ENCODE results near the gene LRP1B.
A peak's percentile ranks its signal among the peaks of the same experiment; 100 is the strongest.
"Not testable (repeated sequence)": the region's sequence is repeated elsewhere in the genome, so short reads cannot be mapped to it uniquely, and the experiment has no call there.

Gene LRP1B

GRCh38 chr2:140988597-140988996, 1142.2 kb downstream of the LRP1B start:
- no peak overlapping the region for H3K9ac ChIP-seq (ENCODE audit: low read depth, low read length)

GRCh38 chr2:140986456-140986855, 1144.4 kb downstream of the LRP1B start:
- DNase-seq (no peak), ATAC-seq (ENCODE audit: insufficient read depth, low read depth) (no peak)
- Histone ChIP-seq H3K27ac (ENCODE audit: low read length) (no peak overlapping the region), H3K27me3 (ENCODE audit: insufficient read depth, low read length, poor library complexity) (no peaks in the 10 kb centered on the region), H2AFZ (ENCODE audit: low read depth, low read length) (no peak overlapping the region), H3K4me3 (ENCODE audit: low read depth in 1 of 2, low read length in 2 of 2) (no peak overlapping the region), H3K9ac (ENCODE audit: low read depth, low read length) (no peak overlapping the region), H3K36me3 (ENCODE audit: insufficient read depth, low read length) (no peaks in the 10 kb centered on the region), H3K4me2 (ENCODE audit: insufficient read depth, low read length) (no peak overlapping the region), H3K9me3 (ENCODE audit: insufficient read depth, low read length, severe bottlenecking) (no peaks in the 10 kb centered on the region), H3K4me1 (ENCODE audit: insufficient read depth, low read length) (no peaks in the 10 kb centered on the region), H4K20me1 (ENCODE audit: insufficient read depth, low read length) (no peaks in the 10 kb centered on the region), H3K79me2 (ENCODE audit: insufficient read depth, low read length) (no peaks in the 10 kb centered on the region)
- TF ChIP-seq CTCF (IDR thresholded peaks at IDR 0.05; ENCODE audit: borderline replicate concordance, extremely low read depth, low read length, poor library complexity, severe bottlenecking) (no peak), EZH2 (IDR thresholded peaks at IDR 0.05; ENCODE audit: borderline replicate concordance, low read depth, low read length, severe bottlenecking) (no peak)

More at GRCh38 chr2:140988597-140988996, 1142.2 kb downstream of the LRP1B start:
- Histone ChIP-seq H3K27ac (ENCODE audit: low read length) (no peak overlapping the region), H3K79me2 (ENCODE audit: insufficient read depth, low read length) (no peaks in the 10 kb centered on the region), H4K20me1 (ENCODE audit: insufficient read depth, low read length) (no peaks in the 10 kb centered on the region), H3K4me1 (ENCODE audit: insufficient read depth, low read length) (no peaks in the 10 kb centered on the region), H3K27me3 (ENCODE audit: insufficient read depth, low read length, poor library complexity) (no peaks in the 10 kb centered on the region), H3K9me3 (ENCODE audit: insufficient read depth, low read length, severe bottlenecking) (no peaks in the 10 kb centered on the region), H3K4me2 (ENCODE audit: insufficient read depth, low read length) (no peak overlapping the region), H2AFZ (ENCODE audit: low read depth, low read length) (no peak overlapping the region), H3K36me3 (ENCODE audit: insufficient read depth, low read length) (no peaks in the 10 kb centered on the region), H3K4me3 (ENCODE audit: low read depth in 1 of 2, low read length in 2 of 2) (no peak overlapping the region)
- ATAC-seq (ENCODE audit: insufficient read depth, low read depth): no peak
- DNase-seq: no peak
- no peak for TF ChIP-seq CTCF (IDR thresholded peaks at IDR 0.05; ENCODE audit: borderline replicate concordance, extremely low read depth, low read length, poor library complexity, severe bottlenecking)
- TF ChIP-seq EZH2 (IDR thresholded peaks at IDR 0.05; ENCODE audit: borderline replicate concordance, low read depth, low read length, severe bottlenecking): no peak

- no peaks in the 10 kb centered on the region for H3K27me3 ChIP-seq (ENCODE audit: insufficient read depth, low read length, poor library complexity)
- no peaks in the 10 kb centered on the region for H3K36me3 ChIP-seq (ENCODE audit: insufficient read depth, low read length)
- H2AFZ ChIP-seq (ENCODE audit: low read depth, low read length): peak overlapping the region; percentile 58
- H3K79me2 ChIP-seq (ENCODE audit: insufficient read depth, low read length): no peaks in the 10 kb centered on the region
- H3K4me2 ChIP-seq (ENCODE audit: insufficient read depth, low read length): no peak overlapping the region
- TF ChIP-seq EZH2 (IDR thresholded peaks at IDR 0.05; ENCODE audit: borderline replicate concordance, low read depth, low read length, severe bottlenecking) (no peak), CTCF (IDR thresholded peaks at IDR 0.05; ENCODE audit: borderline replicate concordance, extremely low read depth, low read length, poor library complexity, severe bottlenecking) (no peak)
- DNase-seq: no peak
- H3K4me3 ChIP-seq (ENCODE audit: low read depth in 1 of 2, low read length in 2 of 2): no peak overlapping the region
- H3K4me1 ChIP-seq (ENCODE audit: insufficient read depth, low read length): peaks cover 23% of the 10 kb centered on the region
- no peaks in the 10 kb centered on the region for H4K20me1 ChIP-seq (ENCODE audit: insufficient read depth, low read length)
- H3K9me3 ChIP-seq (ENCODE audit: insufficient read depth, low read length, severe bottlenecking): no peaks in the 10 kb centered on the region
- H3K9ac ChIP-seq (ENCODE audit: low read depth, low read length): no peak overlapping the region
- H3K27ac ChIP-seq (ENCODE audit: low read length): 0 out of 2 replicates have a peak overlapping the region, but pooled peaks have one; percentile 31
- peak; percentile 44; the same call in 2 of the 3 replicates for ATAC-seq (ENCODE audit: insufficient read depth, low read depth)
Measured at GRCh38 chr2:140975237-140975636, 1155.6 kb downstream of the LRP1B start.

- no peak overlapping the region for H3K9ac ChIP-seq (ENCODE audit: low read depth, low read length)
- H3K4me1 ChIP-seq (ENCODE audit: insufficient read depth, low read length): peaks cover 23% of the 10 kb centered on the region
- no peaks in the 10 kb centered on the region for H3K36me3 ChIP-seq (ENCODE audit: insufficient read depth, low read length)
- H3K4me2 ChIP-seq (ENCODE audit: insufficient read depth, low read length): no peak overlapping the region
- no peak overlapping the region for H3K27ac ChIP-seq (ENCODE audit: low read length)
- no peak for TF ChIP-seq CTCF (IDR thresholded peaks at IDR 0.05; ENCODE audit: borderline replicate concordance, extremely low read depth, low read length, poor library complexity, severe bottlenecking)
- TF ChIP-seq EZH2 (IDR thresholded peaks at IDR 0.05; ENCODE audit: borderline replicate concordance, low read depth, low read length, severe bottlenecking): no peak
- ATAC-seq (ENCODE audit: insufficient read depth, low read depth): no peak
- H4K20me1 ChIP-seq (ENCODE audit: insufficient read depth, low read length): no peaks in the 10 kb centered on the region
- H3K79me2 ChIP-seq (ENCODE audit: insufficient read depth, low read length): no peaks in the 10 kb centered on the region
- no peak overlapping the region for H2AFZ ChIP-seq (ENCODE audit: low read depth, low read length)
- no peak overlapping the region for H3K4me3 ChIP-seq (ENCODE audit: low read depth in 1 of 2, low read length in 2 of 2)
- DNase-seq: no peak
- no peaks in the 10 kb centered on the region for H3K27me3 ChIP-seq (ENCODE audit: insufficient read depth, low read length, poor library complexity)
- H3K9me3 ChIP-seq (ENCODE audit: insufficient read depth, low read length, severe bottlenecking): no peaks in the 10 kb centered on the region
Measured at GRCh38 chr2:140972724-140973123, 1158.1 kb downstream of the LRP1B start.

GRCh38 chr2:140964324-140964723, 1166.5 kb downstream of the LRP1B start:
- not testable (repeated sequence) for H3K36me3 ChIP-seq (ENCODE audit: insufficient read depth, low read length); H3K27ac ChIP-seq (ENCODE audit: low read length); H3K4me2 ChIP-seq (ENCODE audit: insufficient read depth, low read length); H3K9ac ChIP-seq (ENCODE audit: low read depth, low read length); H4K20me1 ChIP-seq (ENCODE audit: insufficient read depth, low read length); ATAC-seq (ENCODE audit: insufficient read depth, low read depth); H3K9me3 ChIP-seq (ENCODE audit: insufficient read depth, low read length, severe bottlenecking); H2AFZ ChIP-seq (ENCODE audit: low read depth, low read length); H3K4me3 ChIP-seq (ENCODE audit: low read depth in 1 of 2, low read length in 2 of 2); H3K27me3 ChIP-seq (ENCODE audit: insufficient read depth, low read length, poor library complexity); H3K79me2 ChIP-seq (ENCODE audit: insufficient read depth, low read length); DNase-seq
- peaks cover 20% of the 10 kb centered on the region for H3K4me1 ChIP-seq (ENCODE audit: insufficient read depth, low read length)

Measured in DND-41 (cell line).